Inflammatory macrophage treated with lipopolysaccharide for 1 hour (primary cell): ENCODE measurements around the gene MSI2.

Source experiments
- DNase-seq, 2 donors: peaks; one replicate each; pipeline ENCODE4 v3.0.0-alpha.2; 2020 to 2022

MSI2 gene

DNA sequence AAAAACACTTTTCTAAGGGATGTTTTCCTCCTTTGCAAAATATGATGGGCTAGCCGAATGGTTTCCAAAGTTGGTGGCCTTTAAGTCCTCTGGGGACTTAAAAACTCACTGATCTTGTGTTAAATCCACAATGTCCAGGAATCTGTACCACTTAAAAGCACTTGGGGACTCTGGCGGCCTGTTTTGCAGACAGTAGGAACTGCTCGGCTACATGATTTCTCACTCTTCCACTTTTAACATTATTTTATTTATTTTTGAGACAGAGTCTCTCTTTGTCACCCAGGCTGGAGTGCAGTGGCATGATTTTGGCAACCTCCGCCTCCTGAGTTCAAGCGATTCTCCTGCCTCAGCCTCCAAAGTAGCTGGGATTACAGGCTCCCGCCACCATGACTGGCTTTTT is 9.1 kb upstream of the MSI2 start:
- no peak for DNase-seq

DNA sequence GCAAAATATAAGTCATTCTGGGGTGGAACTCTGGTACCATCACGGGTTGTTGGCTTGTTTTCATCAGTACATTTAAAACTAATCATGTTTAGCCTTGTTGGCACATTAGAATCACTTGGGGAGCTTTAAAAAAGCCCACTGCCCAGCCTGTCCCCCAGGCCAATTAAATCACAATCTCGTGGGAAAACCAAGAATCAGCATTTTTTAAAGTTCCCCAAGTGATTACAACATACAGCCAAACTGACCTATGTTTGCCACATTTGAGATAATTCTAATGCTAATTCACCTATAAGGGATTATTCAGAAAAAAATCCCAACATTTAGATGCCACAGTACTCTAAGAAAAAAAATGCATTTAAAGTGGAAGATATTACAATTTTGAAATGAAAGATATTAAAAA is 8.4 kb upstream of the MSI2 start:
- DNase-seq: no peak

DNA sequence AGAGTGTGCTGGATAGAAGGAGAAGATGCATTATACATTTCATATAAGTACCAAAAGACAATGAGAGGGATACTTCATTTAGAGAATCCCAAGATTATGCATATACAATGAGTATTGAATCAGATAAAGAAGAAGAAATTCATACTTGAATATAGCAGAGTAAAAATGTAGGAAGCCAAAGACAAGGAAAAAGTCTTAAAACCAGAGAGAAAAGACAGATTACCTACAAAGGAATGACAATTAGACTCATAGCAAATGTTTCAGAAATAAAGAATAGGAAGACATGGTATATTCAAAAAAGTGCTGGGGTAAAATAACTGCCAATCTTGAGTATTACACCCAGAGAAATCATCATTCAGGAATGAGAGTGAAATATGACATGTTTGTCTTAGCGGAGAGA is 6.8 kb upstream of the MSI2 start:
- no peak for DNase-seq

DNA sequence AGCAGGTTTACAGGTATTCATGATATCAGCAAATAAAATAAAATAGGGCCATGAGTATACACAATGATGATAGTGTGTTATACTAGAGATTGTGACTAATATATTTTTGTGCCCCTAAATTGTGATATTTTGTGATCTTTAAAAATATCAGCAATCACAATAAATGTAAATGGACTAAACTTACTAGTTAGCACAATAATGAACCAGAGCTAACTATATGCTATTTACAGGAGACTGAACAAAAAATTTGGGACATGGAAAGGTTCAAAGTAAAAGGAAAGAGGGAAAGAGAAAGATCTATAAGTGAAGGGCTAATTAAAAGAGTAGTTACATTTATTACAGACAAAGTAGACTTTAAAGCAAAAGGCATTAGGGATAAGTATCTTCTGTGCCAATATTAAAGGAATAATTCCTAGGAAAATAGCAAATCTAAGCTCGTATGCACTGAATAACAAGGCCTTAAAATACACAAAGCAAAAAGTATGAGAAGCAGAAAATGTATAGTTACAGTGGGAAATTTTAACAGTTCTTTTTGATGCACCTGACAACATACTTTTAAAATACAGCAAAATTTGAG is 5.0 kb upstream of the MSI2 start:
- DNase-seq: no peak

DNA sequence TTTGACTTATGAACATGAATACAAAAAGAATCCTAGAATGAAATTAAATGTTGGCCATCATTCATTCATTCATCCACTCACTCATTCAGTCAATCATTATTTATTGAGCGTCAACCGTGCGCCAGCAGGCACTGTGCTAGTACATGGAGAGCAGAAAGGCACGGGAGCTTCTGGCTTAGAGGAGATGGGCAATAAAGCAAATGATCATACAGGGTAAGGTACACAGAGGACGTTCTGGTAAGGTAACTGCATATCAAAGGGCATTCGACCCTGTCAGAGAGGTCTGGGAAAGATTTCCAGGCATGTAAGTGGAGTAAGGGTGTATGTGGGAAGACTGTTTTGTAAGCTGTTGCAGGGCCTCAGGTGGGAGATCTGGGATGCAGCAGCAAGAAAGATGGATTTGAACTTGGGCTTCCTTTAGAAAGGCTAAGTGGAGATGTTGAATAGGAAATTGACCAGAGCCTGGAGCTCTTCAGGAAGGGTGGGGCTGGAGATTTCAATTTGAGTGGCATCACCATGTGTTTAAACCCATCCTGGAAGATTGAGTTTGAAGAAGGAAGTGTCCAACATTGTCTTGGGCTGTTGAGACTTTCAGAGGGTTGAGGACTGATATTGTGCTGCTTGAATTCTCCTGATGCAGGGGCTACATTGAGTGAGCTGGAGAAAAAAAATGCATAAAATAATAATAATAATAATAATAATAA is 2.8 kb upstream of the MSI2 start:
- no peak for DNase-seq

DNA sequence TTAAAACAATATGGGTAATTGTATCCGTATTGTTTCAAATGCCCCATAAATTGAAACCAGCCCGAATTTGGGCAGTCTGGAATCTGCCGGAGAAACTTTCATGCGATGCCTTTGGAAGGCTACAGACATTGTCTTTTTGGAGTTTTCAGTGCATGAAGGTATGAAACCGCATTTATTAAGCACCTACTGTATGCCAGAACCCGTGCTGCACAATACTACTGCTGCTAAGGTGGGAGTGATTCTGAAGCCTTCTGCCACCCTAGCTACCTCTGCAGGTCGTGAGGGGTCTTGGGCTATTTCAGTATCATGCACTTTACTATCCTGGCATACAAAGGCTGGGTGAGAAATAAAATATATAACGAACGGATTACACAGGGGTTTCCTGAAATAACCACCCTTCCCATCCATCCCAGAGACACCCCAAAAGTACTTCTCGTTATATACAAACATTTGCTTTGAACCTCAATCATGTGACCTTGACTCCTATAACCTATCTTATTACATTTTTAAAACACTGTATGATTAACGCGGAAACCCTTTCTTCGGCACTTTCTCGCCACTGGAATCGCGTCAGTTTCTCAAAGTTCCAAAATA is 1.0 kb upstream of the MSI2 start:
- DNase-seq: no peak

DNA sequence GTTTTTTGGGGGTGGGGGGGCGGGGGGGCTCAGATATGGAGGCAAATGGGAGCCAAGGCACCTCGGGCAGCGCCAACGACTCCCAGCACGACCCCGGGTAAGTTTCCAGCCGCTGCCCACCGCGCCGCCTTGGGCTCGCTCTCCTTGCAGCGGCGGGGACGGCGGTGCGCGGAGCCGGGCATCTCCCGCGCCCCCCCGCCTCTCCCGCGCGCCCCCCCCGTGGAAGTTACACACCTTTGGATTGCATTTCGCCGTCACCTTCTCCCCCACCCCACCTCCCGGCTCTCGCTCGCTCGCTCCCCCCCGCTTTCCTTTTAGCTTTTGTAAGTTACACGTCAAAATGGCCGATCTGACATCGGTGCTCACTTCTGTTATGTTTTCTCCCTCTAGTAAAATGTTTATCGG is 387 bp downstream of the MSI2 start:
- peak in 1 of 2 donors; percentile 9 for DNase-seq

DNA sequence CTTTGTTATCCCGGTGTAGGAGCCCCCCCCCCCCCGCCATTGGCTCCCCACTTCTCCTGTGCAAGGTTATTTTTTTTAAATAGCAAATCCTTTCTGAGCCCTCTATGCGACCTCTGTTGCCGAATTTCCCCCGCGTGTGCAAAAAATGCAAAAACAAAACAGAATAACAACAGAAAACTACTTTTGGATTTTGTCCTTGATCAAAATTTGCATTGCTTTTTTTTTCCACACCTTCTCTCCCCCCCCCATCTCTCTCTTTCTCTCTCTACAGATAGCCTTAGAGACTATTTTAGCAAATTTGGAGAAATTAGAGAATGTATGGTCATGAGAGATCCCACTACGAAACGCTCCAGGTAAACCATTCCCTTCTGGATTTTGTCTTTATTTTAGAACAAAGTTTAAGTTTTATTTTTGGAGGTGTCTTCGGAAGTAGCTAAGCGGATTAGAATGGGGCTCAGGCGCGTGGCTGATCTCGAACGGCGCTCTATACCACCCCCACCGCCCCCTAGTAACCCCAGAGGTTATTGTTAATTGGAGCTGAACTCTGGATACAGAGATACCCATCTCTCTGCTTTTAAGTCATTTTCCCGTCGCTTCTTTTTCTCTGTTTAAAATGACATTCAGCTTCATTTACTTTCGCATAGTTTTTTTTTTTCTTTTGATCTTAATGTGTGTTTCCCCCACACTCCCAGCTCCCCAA is 1.0 kb downstream of the MSI2 start:
- DNase-seq: no peak

DNA sequence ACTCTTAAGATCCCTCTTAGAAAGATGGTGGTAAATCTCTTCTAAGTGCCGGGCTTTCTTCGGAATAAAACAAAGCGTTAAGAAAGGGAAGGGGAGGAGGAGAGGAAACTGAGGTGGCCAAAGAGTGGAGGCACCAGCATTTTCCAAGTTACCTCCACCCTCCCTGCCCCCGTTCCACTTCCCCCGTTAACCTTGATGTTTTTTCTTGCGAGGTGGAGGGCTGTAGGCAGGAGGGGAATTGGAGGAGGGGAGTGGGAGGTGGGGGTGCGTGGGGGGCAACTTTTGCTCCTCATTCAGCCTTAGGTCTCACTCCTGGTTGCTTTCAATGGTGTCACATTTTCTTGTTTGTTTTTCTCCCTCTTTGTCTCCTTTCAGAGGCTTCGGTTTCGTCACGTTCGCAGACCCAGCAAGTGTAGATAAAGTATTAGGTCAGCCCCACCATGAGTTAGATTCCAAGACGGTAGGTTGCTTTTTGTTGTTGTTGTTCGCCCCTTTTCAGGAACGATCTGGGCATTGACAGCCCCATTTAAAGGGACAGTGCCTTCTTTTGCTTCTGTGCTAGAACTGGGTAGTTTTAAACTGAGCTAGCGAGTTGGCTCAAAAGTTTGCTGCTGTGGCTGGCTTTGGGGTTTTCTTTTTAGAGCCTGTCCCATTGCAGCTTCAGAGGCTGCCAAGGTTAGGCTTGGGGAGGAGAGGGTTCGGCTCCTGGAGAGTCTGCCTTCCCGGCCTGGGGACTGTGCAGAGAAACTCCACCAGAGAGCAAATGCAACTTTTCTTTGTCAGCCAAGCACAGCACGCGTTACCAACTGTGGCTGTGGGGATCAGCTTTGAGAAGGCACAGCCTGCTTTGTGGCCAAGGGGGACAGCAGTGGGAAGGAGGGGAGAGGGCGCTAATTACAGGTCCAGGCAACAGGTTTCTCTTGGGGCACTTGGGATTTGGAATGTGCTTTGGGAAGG is 1.9 kb downstream of the MSI2 start:
- DNase-seq: peak in 1 of 2 donors; percentile 6

DNA sequence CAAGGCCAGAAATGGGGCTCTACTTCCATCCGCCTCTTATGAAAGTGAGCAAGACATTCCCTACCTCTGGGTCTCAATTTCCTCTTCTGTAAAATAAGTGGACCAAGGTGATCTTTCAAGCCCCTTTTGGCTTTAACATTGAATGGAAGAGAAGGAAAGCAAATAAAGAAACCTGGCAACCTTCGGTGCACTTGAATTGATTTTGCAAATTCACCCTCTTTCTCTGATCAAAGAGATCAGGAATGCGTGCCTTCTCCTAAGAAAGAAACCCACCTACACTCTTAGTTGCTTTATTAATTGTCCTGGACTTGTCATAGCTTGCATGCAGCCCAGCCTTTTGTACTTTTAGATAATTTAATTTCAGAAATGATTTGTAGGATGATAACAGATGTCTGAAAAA is 3.0 kb downstream of the MSI2 start:
- no peak for DNase-seq

DNA sequence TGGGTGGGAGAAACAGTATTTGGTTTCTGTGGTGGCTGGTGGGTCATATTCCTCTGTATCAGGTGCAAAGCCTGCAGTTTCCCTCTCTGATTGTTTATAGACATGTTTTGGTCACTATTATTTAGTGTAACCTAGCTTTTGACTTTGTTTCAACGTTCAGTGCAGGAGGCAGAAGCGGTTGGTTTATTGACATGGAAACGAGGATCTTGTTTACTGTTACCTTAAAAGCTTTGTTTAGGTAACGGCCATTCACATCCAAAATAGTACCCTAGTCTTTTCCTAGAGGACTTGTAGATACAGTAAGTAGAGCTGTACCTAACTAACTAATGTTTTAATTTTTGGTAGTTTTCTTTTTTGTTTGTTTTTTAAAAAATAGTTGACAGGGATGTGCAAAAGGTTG is 3.5 kb downstream of the MSI2 start:
- DNase-seq: no peak

DNA sequence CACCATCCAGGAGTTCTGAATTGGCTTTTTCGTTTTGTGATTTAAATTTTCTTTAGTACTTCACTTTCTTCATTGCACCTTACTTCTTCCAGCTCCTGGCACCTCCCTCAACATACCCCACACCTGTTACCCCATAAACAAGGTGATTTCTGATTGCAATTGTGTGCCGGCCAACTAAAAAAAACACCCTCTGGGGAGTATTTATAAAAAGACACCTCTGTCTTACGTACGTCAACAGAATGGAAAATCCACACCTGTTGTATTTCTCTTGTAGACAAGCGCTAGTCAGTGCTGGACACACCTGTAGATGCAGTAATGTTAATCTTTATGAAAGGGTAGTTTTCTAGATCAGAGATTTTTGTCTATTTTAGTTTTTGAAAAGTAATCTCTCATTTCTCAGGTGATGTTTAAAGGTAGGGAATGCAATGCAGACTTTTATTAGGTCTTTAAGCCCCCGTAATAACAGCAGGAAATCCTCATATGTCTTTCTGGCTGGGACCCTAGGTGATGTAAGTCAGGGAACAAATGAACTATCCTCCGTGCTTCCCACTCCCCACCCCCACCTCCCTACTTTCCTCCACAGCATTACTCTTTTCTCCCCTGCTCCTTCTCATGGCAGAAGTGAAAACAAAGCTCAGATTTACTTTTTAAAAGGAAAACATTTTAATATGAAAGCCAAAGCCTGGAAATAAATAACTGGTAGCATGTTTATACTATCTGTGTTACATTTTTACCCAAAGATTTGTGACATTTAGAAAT is 4.2 kb downstream of the MSI2 start:
- no peak for DNase-seq

DNA sequence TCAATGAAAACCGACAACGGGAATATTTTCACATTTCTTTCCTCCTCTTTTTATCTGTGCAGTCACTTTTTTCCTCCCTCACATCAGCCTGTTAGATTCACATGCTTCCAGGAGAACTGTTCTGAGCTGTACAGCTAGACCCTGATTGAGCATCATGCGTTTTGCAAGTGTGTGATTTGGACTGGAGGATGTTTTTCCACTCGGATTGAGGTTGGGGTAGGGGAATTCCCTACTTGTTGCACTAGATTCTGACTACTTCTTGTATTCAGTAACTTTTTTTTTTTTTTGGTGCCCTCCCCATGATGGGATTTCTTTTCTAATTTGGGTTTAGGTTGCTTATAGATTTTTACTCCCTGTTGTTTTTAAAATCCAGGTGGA is 4.8 kb downstream of the MSI2 start:
- no peak for DNase-seq

DNA sequence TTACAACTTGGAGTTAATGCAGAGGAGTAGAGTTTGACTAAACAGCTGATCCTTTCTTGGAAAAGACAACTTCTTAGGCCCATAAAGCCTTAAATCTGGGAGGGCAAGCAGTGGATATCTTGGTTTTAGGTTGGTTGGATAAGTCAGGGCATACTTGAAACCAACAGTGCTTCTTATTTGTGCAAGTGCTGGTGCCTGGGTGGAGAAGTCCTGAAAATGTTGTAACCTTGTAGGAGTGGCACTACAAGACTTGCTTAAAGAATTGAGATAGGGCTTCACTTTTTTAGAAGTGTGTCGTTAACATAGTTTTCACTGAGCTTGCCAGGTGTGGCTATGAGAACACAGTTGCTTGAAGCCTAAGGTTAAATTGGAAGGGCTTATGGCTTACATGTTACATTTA is 6.2 kb downstream of the MSI2 start:
- DNase-seq: no peak

DNA sequence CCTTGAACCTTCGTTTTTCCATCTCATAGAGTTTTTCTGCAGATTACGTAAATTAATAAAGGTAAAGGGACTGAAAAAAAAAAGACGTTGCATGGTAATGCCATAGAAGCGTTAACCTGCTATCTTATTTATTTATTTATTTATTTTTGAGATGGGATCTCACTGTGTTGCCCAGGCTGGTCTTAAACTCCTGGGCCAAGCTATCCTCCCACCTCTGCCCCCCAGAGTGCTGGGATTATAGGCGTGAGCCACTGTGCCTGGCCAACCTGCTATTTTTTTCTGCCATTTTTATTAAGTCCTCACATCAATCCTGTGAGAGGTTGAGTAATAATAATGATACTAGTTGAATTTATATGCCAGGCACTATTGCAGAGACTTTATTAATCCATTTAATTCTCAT is 7.9 kb downstream of the MSI2 start:
- no peak for DNase-seq

DNA sequence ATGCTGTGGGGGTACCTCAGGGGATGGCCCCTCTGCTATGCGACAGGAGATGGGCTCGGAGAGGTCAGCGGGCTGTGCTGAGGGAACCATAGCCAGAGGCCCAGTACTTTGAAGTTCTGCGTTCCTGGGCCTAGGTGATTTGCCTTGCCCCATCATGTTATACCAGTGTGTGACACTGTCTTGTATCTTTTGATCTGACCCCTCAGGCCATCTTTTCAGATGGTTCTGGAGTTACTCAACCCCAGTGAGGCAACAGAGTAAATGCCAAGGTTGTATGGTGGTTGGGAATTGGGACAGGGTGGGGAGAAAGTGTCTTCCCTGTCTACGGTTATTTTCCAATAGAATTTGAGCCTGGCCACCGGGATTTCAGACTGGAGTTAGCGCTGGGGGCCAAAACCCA is 8.5 kb downstream of the MSI2 start:
- DNase-seq: no peak

DNA sequence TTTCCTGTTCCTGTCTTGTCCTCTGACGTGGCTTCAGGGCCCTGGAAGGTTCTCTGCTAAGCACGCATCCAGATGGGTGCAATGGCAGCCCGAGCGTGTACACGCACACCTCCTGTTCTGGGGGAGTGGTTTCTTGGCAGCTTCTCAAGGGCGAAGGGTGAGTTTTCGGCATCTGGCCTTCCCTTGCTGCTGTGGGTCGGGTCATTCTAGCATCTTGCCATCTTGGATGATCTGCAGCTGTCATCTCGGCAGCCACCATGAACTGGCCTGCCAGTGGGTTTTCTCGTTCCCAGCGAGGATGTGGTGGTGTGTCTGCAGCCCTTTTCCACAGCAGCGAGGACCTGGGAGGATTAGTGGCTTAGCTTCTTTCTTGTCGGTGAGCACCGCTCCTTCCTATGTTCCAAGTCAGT is 10.6 kb downstream of the MSI2 start:
- no peak for DNase-seq

DNA sequence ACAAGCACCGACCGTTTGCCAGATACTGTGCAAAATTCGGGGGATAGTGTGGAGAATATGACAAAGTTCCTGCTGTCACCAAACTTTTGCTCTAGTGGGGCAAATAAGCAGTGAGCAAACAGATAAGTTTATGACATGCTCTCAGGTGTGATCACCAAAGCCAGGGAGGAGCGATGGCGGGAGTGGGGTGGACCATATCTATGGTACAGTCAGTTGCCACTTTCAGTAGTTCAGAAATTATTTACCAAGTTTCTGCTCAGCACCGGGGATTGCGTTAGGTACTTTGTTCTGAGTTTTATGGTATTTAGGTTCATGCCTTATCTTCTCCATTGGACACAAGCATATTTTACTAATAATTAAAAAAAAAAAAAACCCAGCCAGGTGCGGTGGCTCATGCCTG is 11.9 kb downstream of the MSI2 start:
- no peak for DNase-seq

DNA sequence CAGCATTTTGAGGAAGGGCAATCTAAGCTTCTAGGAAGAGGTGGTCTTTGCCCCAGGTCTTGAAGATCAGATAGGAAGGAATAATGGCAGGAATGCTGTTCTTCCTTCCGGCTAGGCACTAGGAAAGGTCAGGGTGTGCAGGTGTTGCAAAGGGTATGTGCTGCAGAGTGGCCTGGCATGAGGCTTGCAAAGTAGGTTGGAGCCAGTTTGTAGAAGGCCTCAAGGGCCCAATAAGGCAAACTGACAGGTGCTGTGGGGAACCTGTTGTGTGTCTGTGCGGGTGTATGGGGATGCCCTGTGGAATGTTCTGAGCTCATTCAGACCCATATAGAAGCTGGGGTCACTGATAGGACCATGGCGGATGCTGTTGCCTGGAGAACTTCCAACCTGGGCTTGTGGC is 12.7 kb downstream of the MSI2 start:
- no peak for DNase-seq

DNA sequence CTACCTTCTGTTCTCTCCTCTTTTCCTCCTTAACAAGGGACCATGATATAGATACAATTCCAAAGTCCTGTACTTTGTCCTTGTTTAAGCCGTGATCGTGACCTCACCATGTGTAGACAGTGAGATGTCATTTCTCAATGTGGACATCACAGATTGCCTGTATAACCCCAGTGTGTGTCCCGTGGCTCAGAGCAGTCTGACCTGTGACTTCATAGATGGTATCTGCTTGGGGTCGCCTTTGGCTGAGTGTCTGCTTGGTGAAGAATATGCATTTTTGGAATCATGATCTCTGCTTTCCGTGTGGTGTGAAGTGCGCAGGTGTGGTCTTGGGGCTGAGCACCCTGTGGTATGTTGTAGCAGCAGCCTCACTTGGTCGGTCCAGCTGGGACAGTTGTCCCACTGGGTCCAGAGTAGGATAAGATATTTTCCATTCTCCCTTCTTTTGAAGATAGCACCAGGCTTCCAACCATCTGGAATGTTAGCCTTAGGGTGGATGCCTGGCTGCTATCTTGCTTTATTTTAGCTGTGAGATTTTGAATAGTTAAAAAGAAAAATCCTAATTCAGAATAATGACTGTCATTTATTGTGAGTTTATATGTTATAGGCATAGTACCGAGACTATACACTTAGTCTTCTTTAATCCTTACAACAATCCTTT is 13.4 kb downstream of the MSI2 start:
- no peak for DNase-seq

DNA sequence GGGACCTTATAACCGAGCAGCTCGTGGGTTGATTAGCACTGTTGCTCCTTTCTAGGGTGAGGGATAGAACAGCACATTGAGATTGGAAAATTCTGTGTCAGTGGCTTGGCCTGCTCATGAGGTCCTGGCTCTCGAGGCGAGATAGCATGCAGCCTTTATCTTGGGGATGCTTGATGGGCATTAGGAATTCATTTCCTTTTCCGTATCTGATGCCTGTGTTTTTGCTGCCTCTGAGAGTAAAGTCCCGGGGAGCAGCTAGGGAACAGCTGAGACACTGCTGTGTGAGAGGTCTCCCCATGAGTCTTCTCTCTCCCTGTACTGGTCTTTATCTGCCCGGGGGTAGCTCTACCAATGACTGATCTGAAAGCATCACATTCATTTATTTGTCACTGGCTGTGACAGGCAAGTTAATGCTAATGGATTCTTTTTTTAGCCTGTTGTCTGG is 14.5 kb downstream of the MSI2 start:
- DNase-seq: no peak

DNA sequence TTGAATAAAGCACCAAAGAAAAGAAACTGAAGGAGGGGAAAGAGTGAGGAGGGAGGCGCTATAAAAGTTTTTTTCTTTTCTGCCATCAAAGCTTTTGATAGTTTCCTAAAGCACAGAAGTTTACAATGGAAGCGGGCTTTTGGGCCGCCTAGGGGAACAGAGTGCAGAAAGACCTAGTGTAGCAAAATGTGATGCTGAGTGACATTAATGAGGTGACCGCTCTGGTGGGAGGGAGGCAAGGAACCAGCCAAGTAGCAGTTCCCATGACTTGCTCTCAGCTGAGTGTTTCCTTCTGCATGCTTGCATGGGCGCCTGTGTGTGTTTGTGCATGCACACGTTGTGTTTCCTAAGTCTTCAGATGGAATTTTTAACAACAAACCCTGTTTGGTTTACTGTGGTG is 15.5 kb downstream of the MSI2 start:
- DNase-seq: no peak
